ENCODE data around the gene ATPAF1.
"Not testable (repeated sequence)": the region's sequence is repeated elsewhere in the genome, so short reads cannot be mapped to it uniquely, and the experiment has no call there.

Gene ATPAF1

GRCh38 chr1:46679789-46680573, 11.8 kb upstream of the ATPAF1 start:
- no peak for DNase-seq

GRCh38 chr1:46677339-46677738, 9.2 kb upstream of the ATPAF1 start:
- DNase-seq: no peak

GRCh38 chr1:46676531-46676930, 8.4 kb upstream of the ATPAF1 start:
- no peak for DNase-seq

GRCh38 chr1:46675549-46676314, 7.6 kb upstream of the ATPAF1 start:
- no peak for DNase-seq

- DNase-seq: no peak
Observed at GRCh38 chr1:46673749-46674182, 5.6 kb upstream of the ATPAF1 start.

- no peak for DNase-seq
Observed at GRCh38 chr1:46672696-46673095, 4.5 kb upstream of the ATPAF1 start.

- DNase-seq: no peak
Observed at GRCh38 chr1:46671554-46671953, 3.4 kb upstream of the ATPAF1 start, which contains the start of gene TEX38. TEX38 (plus strand) TSS chr1:46671854; CDS start chr1:46671935, 81 bp downstream.

- no peak for DNase-seq
Observed at GRCh38 chr1:46670134-46670533, 2.0 kb upstream of the ATPAF1 start.

GRCh38 chr1:46665983-46666382, 2.2 kb downstream of the ATPAF1 start:
- DNase-seq: no peak

GRCh38 chr1:46662919-46663318, 5.2 kb downstream of the ATPAF1 start:
- not testable (repeated sequence) for DNase-seq

GRCh38 chr1:46660116-46660515, 8.0 kb downstream of the ATPAF1 start:
- not testable (repeated sequence) for DNase-seq

GRCh38 chr1:46659307-46659870, 8.8 kb downstream of the ATPAF1 start:
- DNase-seq: no peak

GRCh38 chr1:46657775-46658174, 10.4 kb downstream of the ATPAF1 start:
- DNase-seq: no peak

- DNase-seq: no peak
Observed at GRCh38 chr1:46656643-46657042, 11.5 kb downstream of the ATPAF1 start.

GRCh38 chr1:46655848-46656247, 12.3 kb downstream of the ATPAF1 start:
- no peak for DNase-seq

GRCh38 chr1:46654698-46655097, 13.5 kb downstream of the ATPAF1 start:
- DNase-seq: not testable (repeated sequence)

- no peak for DNase-seq
Observed at GRCh38 chr1:46654012-46654411, 14.2 kb downstream of the ATPAF1 start.

GRCh38 chr1:46653405-46653958, 14.7 kb downstream of the ATPAF1 start:
- no peak for DNase-seq

GRCh38 chr1:46652321-46653100, 15.7 kb downstream of the ATPAF1 start:
- no peak for DNase-seq

GRCh38 chr1:46651152-46651551, 17.0 kb downstream of the ATPAF1 start:
- DNase-seq: not testable (repeated sequence)

- no peak for DNase-seq
Observed at GRCh38 chr1:46650491-46650890, 17.7 kb downstream of the ATPAF1 start.

GRCh38 chr1:46649764-46650163, 18.4 kb downstream of the ATPAF1 start:
- DNase-seq: no peak

GRCh38 chr1:46647611-46648010, 20.6 kb downstream of the ATPAF1 start:
- no peak for DNase-seq

Measured in RPMI8226 (cell line).